Aorta (tissue), 5 donors: ENCODE measurements around the gene HSPB7. TPM values are rescaled to one million over a fixed set of nuclear protein-coding genes. Genes with fewer than 3 reads are reported as not detected.
"Not testable (repeated sequence)": the region's sequence is repeated elsewhere in the genome, so short reads cannot be mapped to it uniquely, and the experiment has no call there.

ENCODE experiments used
- ATAC-seq: fragments of 200-7000 bp; cut with Tn5 transposase; one replicate; pipeline ENCODE4 v1.9.1; 2022; ENCODE audit warnings: moderate library complexity; ENCODE audit not compliant: low FRiP score
- DNase-seq, 2 donors: peaks; one replicate each; pipeline ENCODE4 v3.0.0-alpha.2; 2020
- H3K27ac ChIP-seq, 2 donors: one replicate each; pipeline ENCODE4 v1.5.1; 2013; ENCODE audit warnings: low read length in 2 of 2, mild to moderate bottlenecking in 2 of 2, moderate library complexity in 2 of 2, control low read depth in 1 of 2, inconsistent platforms in 1 of 2, low read depth in 1 of 2
- H3K27me3 ChIP-seq, 2 donors: one replicate each; pipeline ENCODE4 v1.6.1; 2013; ENCODE audit warnings: control low read depth in 1 of 2, low read length in 1 of 2, mild to moderate bottlenecking in 1 of 2, moderate library complexity in 1 of 2; ENCODE audit not compliant: insufficient read depth in 2 of 2, control insufficient read depth in 1 of 2
- H3K36me3 ChIP-seq, 2 donors: one replicate each; pipeline ENCODE4 v1.6.1; 2013; ENCODE audit warnings: control low read depth in 1 of 2, low read length in 1 of 2, mild to moderate bottlenecking in 1 of 2; ENCODE audit not compliant: insufficient read depth in 2 of 2, control insufficient read depth in 1 of 2
- H3K4me1 ChIP-seq, 2 donors: one replicate each; pipeline ENCODE4 v1.6.1; 2013; ENCODE audit warnings: low read length in 2 of 2, control low read depth in 1 of 2, mild to moderate bottlenecking in 1 of 2, moderate library complexity in 1 of 2; ENCODE audit not compliant: insufficient read depth in 2 of 2, control insufficient read depth in 1 of 2
- H3K4me3 ChIP-seq, 2 donors: one replicate each; pipeline ENCODE4 v1.5.1; 2013; ENCODE audit warnings: low read length in 2 of 2, control low read depth in 1 of 2, mild to moderate bottlenecking in 1 of 2
- H3K9me3 ChIP-seq: one replicate; pipeline ENCODE4 v1.6.1; 2013; ENCODE audit warnings: mild to moderate bottlenecking, low read length; ENCODE audit not compliant: control insufficient read depth
- WGBS, 2 donors: extraction: QIAGEN DNeasy Blood & Tissue Kit; methylation state at CpG; one replicate each; pipeline ENCODE4 v1.1.7; 2013; 5-methylcytosine and 5-hydroxymethylcytosine counted together
- intact Hi-C, 2 donors: fragments of 100-400 bp; cut with DNase I; formaldehyde crosslinking; loops; one replicate each; pipeline versions ENCODE4 v1.14.2 to v1.15.0; 2022
- polyA plus RNA-seq, 2 donors: library from polyadenylated mRNA; stranded (reverse); fragments of 200-250 nt; gene quantifications; one replicate each; pipeline ENCODE4 v1.2.3, GENCODE V29; 2013
- total RNA-seq, 2 donors: library from RNA; stranded (reverse); fragmentation: NEBNext Ultra II Directional; extraction: Animal tissue kit (Norgen Biotek cat#: 25700); gene quantifications; one replicate each; pipeline ENCODE4 v1.2.1, GENCODE V29; 2021
- donor health status: healthy with polysubstance abuse.
- donor health status: Bipolar disorder and iron deficiency.
- donor health status: DM: no; HTN: no; CAD: no.
- donor health status: DM: no; HTN: no; CAD: no.
- donor health status: DM: yes; HTN: yes; CAD: no.

HSPB7 gene
- total and polyA plus RNA-seq, 4 donors: 128 to 802 (median 326) TPM

DNA sequence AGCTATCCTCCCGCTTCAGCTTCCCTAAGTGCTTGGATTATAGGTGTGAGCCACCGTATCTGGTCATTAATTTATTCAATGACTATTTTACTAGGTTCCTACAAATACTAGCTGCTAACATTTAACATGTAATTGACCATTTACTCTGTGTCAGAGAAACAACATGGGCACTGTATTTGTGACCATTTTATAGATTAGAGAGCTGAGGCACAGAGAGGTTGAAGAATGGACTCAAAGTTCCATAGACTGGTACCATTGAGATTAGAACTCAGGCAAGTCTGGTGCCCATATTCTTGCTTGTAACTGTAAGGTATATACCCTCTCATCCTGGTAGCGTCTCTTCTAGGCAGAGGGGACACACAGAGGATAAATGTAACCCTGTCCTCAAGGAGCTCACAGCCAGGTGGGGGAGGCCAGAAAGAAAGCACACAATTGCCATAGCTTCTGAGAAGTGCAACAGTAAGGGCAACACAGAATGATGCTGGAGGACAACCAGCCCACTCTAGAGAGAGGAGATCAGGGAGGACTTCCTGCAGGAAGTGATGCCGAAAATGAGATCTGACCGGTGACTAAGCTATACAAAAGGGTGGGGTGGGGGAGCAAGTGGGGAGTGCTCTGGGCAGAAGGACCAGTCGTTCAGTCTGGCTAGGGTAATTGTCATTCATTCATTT, 10.0 kb downstream of the HSPB7 start:
- ATAC-seq (no peak), DNase-seq (peak in 1 of 2 donors; percentile 4)
- no peaks in the 10 kb centered on the region for H3K27me3 ChIP-seq
- H3K27ac ChIP-seq: no peak overlapping the region
- no peaks in the 10 kb centered on the region for H3K4me1 ChIP-seq
- H3K36me3 ChIP-seq: no peaks in the 10 kb centered on the region
- no peak overlapping the region for H3K4me3 ChIP-seq
- 82 to 84% methylated on average over 6 of the region's 6 CpGs for WGBS, 2 donors
- H3K9me3 ChIP-seq: no peaks in the 10 kb centered on the region
- intact Hi-C loops: loop anchor here in 1 of 2 donors (5.0 kb wide), 1 partner anchor 49 kb away; no protein-coding TSS in a partner anchor

DNA sequence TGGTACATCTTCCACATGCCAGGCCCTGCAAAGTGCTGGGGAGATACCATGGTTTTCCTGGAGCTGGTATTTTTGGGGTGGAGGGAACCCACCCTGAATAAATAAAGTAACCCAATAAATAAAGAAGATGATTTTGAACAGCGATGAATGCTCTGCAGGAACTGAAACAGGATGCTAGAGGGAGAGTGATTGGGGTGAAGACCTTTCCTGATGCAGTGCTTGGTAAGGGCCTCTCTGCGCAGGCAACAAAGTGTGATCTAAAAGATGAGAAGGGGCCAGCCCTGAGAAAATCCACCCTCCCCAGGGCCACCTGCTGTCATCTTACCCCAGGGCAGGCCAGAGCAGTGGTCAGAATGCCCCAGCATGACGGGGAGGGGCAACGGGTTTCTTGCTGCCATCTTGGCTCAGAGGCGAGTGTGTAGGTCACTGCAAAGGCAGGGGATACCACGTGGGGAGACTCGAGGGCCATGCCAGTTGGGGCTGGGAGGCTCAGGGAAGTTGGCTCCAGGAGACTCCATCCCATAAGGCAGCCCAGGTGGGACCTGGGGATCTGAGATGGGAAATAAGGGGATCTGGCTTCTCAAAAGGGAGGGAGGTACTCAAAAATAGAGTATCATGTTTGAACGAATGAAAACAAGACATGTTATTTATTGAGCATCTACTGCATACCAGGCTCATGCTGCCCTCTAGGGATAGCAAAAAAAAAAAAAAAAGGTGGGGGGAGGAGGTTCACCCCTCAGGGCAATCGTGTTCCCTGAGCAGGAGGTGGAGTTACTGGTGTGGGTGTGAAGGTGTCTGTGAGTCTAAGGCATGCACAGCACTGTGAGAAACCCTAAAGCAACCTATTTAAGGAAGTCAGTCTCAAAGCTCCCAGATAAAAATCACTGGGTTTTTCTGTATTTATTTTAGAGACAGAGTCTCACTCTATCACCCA, 11.0 kb downstream of the HSPB7 start:
- intact Hi-C loops: loop anchor here in 1 of 2 donors (5.0 kb wide), 1 partner anchor 50 kb away; no protein-coding TSS in a partner anchor
- Histone ChIP-seq H3K27me3 (no peaks in the 10 kb centered on the region), H3K4me3 (no peak overlapping the region), H3K27ac (no peak overlapping the region), H3K36me3 (no peaks in the 10 kb centered on the region), H3K4me1 (no peaks in the 10 kb centered on the region), H3K9me3 (no peaks in the 10 kb centered on the region)
- ATAC-seq (no peak), DNase-seq (peak in 1 of 2 donors; percentile 31)
- 61 to 64% methylated on average over 9 of the region's 9 CpGs for WGBS, 2 donors

DNA sequence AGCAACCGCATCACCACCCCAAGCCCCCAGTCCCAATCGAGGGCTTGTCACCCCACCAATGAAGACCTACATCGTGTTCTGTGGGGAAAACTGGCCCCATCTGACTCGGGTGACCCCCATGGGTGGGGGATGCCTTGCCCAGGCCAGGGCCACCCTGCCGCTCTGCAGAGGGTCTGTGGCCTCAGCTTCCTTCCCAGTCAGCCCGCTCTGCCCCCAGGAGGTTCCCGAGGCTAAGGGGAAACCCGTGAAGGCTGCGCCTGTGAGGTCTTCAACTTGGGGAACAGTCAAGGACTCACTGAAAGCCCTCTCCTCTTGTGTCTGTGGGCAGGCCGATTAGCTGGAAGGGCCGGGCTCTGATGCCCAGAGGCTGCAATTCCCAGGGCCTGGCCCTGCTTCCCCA, 11.8 kb downstream of the HSPB7 start:
- DNase-seq (peak in 1 of 2 donors; percentile 39), ATAC-seq (no peak)
- Histone ChIP-seq H3K27me3 (no peaks in the 10 kb centered on the region), H3K4me3 (no peak overlapping the region), H3K36me3 (no peaks in the 10 kb centered on the region), H3K27ac (no peak overlapping the region), H3K4me1 (no peaks in the 10 kb centered on the region), H3K9me3 (no peaks in the 10 kb centered on the region)
- 87 to 91% methylated on average over 11 of the region's 11 CpGs for WGBS, 2 donors
- intact Hi-C loops: loop anchor here in 1 of 2 donors (5.0 kb wide), 1 partner anchor 51 kb away; no protein-coding TSS in a partner anchor

DNA sequence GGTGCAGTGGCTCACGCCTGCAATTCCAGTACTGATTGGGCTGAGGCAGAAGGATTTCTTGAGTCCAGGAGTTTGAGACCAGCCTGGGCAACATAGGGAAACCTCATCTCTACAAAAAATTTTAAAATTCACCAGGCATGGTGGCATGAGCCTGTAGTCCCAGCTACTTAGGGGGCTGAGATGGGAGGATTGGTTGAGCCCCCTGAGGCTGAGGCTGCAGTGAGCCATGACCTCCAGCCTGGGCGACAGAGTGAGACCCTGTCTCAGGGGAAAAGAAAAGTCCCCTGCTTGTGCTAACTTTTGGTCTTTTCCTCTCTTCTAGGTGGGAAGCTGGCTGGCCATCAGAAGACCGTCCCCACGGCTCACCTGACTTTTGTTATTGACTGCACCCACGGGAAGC, 12.2 kb downstream of the HSPB7 start:
- Histone ChIP-seq H3K27me3 (no peaks in the 10 kb centered on the region), H3K4me3 (no peak overlapping the region), H3K36me3 (no peaks in the 10 kb centered on the region), H3K27ac (no peak overlapping the region), H3K4me1 (no peaks in the 10 kb centered on the region), H3K9me3 (no peaks in the 10 kb centered on the region)
- DNase-seq: peak; percentile 8 to 16
- no peak for ATAC-seq
- 89 to 92% methylated on average over 5 of the region's 5 CpGs for WGBS, 2 donors
- intact Hi-C loops: loop anchor here in 1 of 2 donors (5.0 kb wide), 1 partner anchor 52 kb away; no protein-coding TSS in a partner anchor

DNA sequence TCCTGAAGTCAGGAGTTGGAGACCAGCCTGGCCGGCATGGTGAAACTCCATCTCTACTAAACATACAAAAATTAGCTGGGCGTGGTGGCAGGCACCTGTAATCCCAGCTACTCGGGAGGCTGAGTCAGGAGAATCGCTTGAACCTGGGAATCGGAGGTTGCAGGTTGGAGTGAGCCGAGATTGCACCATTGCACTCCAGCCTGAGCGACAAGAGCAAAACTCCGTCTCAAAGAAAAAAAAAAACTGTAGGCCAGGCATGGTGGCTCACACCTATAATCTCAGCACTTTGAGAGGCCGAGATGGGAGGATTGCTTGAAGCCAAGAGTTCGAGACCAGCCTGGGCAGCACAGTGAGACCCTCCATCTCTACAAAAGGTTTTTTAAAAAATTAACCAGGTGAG, 16.6 kb downstream of the HSPB7 start:
- H3K4me1 ChIP-seq, DNase-seq, H3K27me3 ChIP-seq, H3K9me3 ChIP-seq, H3K27ac ChIP-seq, H3K36me3 ChIP-seq, H3K4me3 ChIP-seq, ATAC-seq, intact Hi-C loops: not testable (repeated sequence)
- 80 to 96% methylated on average over 10 of the region's 10 CpGs for WGBS, 2 donors

DNA sequence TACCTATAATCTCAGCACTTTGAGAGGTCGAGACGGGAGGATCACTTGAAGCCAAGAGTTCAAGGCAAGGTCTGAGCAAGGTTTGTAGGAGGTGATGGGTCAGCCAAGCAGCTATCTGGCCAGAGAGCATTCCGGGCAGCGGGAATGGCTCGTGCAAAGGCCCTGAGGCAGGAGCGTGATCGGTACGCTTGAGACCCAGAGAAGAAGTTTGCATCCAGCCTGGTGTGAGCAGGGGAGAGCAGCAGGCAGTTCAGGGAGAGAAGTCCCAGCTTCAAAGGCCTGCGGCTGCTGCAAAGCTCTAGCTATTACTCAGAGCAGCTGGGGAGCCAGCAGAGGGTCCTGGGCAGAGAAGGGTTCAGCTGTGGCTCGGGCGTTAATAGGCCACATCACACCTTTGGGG, 18.9 kb downstream of the HSPB7 start:
- ATAC-seq (no peak), DNase-seq (peak in 1 of 2 donors; percentile 10)
- WGBS, 2 donors: 97 to 98% methylated on average over 11 of the region's 11 CpGs
- no peaks in the 10 kb centered on the region for H3K27me3 ChIP-seq
- no peak overlapping the region for H3K4me3 ChIP-seq
- H3K9me3 ChIP-seq: no peaks in the 10 kb centered on the region
- H3K4me1 ChIP-seq: no peaks in the 10 kb centered on the region
- intact Hi-C loops: no loop called here
- H3K36me3 ChIP-seq: no peaks in the 10 kb centered on the region
- no peak overlapping the region for H3K27ac ChIP-seq

DNA sequence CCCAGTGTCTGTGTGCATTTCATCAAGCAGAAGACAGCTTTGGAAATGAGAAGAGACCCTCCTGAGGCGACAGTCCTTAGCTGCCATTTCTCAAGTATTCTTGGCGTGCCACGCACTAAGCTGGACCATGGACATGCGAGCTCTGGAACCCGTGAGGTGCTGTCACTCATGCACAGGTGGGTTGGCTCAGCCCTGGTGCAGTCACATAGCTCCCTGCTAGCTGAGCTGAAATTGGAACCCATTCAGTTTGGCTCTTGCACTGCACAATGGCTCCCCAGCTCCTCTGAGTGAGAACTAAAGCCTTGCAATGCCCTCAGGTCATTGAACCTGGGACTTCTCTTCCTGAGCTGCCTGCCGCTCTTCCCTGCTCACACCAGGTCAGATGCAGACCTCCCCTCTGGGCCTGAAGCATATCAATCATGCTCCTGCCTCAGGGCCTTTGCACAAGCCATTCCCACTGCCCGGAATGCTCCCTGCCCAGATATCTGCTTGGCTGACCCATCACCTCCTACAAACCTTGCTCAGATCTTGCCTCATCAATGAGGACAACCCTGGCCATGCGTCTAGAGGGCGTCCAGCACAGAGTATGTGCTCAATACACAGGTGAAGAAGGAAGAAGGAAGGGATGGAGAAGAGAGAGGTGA, 20.1 kb downstream of the HSPB7 start:
- Histone ChIP-seq H3K9me3 (no peaks in the 10 kb centered on the region), H3K4me1 (no peaks in the 10 kb centered on the region), H3K4me3 (no peak overlapping the region), H3K36me3 (no peaks in the 10 kb centered on the region), H3K27me3 (no peaks in the 10 kb centered on the region), H3K27ac (no peak overlapping the region)
- intact Hi-C loops: no loop called here
- ATAC-seq (no peak), DNase-seq (peak in 1 of 2 donors; percentile 21)
- 86 to 88% methylated on average over 9 of the region's 9 CpGs for WGBS, 2 donors

DNA sequence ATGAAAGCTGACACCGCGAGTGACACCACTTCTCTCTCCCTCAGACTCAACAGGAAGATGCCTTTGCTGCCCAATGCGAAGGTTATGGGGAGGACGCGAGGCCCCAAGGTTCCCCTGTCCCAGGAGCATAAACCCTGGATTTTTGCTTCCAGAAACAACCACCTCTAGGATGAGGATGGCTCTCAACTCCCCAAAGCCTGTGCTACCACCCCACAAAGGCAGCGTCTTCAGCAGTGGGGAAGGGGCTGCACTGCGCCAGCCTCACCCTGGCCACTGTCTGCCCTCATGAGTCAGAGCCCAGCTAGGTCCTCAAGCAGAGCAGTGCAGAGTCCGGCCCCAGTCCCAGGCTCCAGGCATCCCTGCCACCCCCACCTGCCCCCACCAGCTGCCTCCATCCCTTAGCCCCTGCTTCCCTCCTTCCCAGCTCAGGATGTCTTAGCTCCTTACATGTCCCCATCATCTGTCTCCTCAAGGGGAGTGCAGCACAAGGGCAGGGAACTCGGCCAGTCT, 20.7 kb downstream of the HSPB7 start:
- no peak overlapping the region for H3K4me3 ChIP-seq

More for the DNA sequence above, 20.7 kb downstream of the HSPB7 start:
- no peaks in the 10 kb centered on the region for H3K9me3 ChIP-seq
- no peaks in the 10 kb centered on the region for H3K27me3 ChIP-seq
- intact Hi-C loops: no loop called here
- DNase-seq: no peak
- H3K36me3 ChIP-seq: no peaks in the 10 kb centered on the region
- ATAC-seq: no peak
- no peak overlapping the region for H3K27ac ChIP-seq
- 86 to 88% methylated on average over 9 of the region's 9 CpGs for WGBS, 2 donors
- no peaks in the 10 kb centered on the region for H3K4me1 ChIP-seq
